Lower leg skin (tissue), 3 donors: ENCODE results near the gene GALC.

Experiments
- POLR2A ChIP-seq, 2 donors: fragments of 450-650 bp; IDR thresholded peaks; one replicate each; pipeline ENCODE4 v1.6.1; 2016 to 2017; ENCODE audit warnings: antibody characterized with exemption in 2 of 2, mild to moderate bottlenecking in 1 of 2, moderate library complexity in 1 of 2
- TF ChIP-seq, protein P1 (sequence below), 3 donors: fragments of 450-650 bp; IDR thresholded peaks; one replicate each; pipeline ENCODE4 v1.5.1; 2016; ENCODE audit warnings: antibody characterized with exemption in 3 of 3, mild to moderate bottlenecking in 3 of 3, moderate library complexity in 2 of 3

DNA sequence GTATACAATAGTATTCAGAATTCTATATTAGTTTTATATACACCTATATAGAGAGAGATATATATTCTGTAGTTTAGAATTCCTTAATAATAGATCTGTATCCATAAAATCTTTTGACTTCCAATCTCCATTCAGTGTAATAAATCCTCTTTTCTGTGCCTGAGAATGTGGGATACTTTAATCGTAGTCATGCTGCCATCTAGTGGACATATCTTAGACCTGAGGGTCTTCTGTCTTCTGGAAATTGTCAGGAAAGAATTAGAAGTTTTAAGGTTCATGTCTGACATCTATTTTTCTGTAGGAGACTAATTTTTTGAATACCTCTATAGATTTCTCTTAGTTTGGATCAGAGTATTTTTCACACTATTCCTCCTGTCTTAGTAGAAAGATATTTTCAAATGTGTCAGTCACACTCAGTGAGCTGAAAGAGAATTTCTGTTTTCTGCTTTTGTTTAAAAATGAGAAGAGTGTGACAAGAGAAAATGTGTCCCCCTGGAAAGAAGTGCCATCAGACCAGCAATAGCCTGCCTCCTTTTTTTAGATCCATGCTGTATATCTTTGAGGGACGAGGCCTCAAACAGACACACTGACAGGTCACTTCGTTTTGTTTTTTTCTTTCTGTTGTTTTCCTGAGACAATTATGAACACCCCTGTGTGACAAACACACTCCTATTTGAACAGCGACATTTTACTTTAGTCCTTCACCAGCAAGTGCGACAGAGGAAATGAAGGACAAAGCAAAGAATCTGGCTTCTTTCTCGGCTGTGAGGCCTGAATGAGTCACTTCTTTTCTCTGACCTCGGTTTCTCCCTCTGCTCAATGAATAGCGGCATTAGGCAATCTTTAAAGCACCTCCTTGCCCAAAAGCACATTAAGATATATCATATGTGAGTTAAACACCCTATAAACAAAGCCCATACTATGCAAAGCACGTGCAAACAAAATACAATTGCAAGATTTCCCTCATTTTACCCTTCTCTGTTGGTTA lies 96.3 kb downstream of the GALC start:
- TF ChIP-seq, protein P1, sequence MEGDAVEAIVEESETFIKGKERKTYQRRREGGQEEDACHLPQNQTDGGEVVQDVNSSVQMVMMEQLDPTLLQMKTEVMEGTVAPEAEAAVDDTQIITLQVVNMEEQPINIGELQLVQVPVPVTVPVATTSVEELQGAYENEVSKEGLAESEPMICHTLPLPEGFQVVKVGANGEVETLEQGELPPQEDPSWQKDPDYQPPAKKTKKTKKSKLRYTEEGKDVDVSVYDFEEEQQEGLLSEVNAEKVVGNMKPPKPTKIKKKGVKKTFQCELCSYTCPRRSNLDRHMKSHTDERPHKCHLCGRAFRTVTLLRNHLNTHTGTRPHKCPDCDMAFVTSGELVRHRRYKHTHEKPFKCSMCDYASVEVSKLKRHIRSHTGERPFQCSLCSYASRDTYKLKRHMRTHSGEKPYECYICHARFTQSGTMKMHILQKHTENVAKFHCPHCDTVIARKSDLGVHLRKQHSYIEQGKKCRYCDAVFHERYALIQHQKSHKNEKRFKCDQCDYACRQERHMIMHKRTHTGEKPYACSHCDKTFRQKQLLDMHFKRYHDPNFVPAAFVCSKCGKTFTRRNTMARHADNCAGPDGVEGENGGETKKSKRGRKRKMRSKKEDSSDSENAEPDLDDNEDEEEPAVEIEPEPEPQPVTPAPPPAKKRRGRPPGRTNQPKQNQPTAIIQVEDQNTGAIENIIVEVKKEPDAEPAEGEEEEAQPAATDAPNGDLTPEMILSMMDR (IDR thresholded peaks at IDR 0.05) = no peak
- TF ChIP-seq POLR2A (IDR thresholded peaks at IDR 0.05) = no peak
